Measurements from ENCODE around the gene CACNA1C. TPM values are rescaled to one million over a fixed set of nuclear protein-coding genes. Genes with fewer than 3 reads are reported as not detected.

CACNA1C gene
- total and polyA plus RNA-seq, 2 of the 4 experiments (the other 2 are of a cell fraction) = 1.6 to 2.6 TPM

GRCh38 chr12:2520722-2521246 lies 468.0 kb downstream of the CACNA1C start:
- Histone ChIP-seq H3K27me3 (ENCODE audit: control insufficient read depth, insufficient read depth, low read length) (peaks cover 2% of the 10 kb centered on the region; the same call in 1 of the 2 replicates), H2BK5ac (ENCODE audit: low read depth, low read length, poor library complexity, severe bottlenecking) (no peak overlapping the region), H3K4ac (ENCODE audit: low read depth, low read length) (no peak overlapping the region), H3K14ac (replicated peaks; ENCODE audit: low read depth, low read length) (no peak overlapping the region), H4K91ac (ENCODE audit: insufficient read depth, low read depth, low read length) (no peak overlapping the region), H4K20me1 (ENCODE audit: insufficient read depth, low read length) (0 out of 2 replicates have a peak, but pooled peaks cover 4% of the 10 kb centered on the region), H3K9ac (ENCODE audit: low read depth, low read length) (no peak overlapping the region), H2BK20ac (ENCODE audit: low read depth, low read length) (no peak overlapping the region), H2BK15ac (ENCODE audit: low read depth, low read length) (no peak overlapping the region), H3K4me1 (ENCODE audit: control insufficient read depth, insufficient read depth, low read length) (no peaks in the 10 kb centered on the region), H3K9me1 (ENCODE audit: insufficient read depth, low read length) (no peaks in the 10 kb centered on the region), H2AK9ac (replicated peaks; ENCODE audit: low read depth, low read length, poor library complexity) (no peak overlapping the region), H3K56ac (ENCODE audit: extremely low read depth, insufficient read depth, low read length) (no peak overlapping the region), H4K8ac (ENCODE audit: low read depth in 2 of 2, low read length in 2 of 2) (no peak overlapping the region), H3K27ac (ENCODE audit: insufficient read depth, low read length) (no peak overlapping the region), H3K36me3 (ENCODE audit: control insufficient read depth, insufficient read depth, low read length) (peaks cover 7% of the 10 kb centered on the region), H3K79me1 (ENCODE audit: low read depth in 1 of 2, low read length in 2 of 2) (no peaks in the 10 kb centered on the region), H3K4me2 (ENCODE audit: low read depth, low read length) (no peak overlapping the region), H2AK5ac (ENCODE audit: low read depth, low read length) (no peak overlapping the region), H2AFZ (replicated peaks; ENCODE audit: low read length, poor library complexity) (no peak overlapping the region), H3K9me3 (ENCODE audit: control insufficient read depth, insufficient read depth, low read length) (no peaks in the 10 kb centered on the region), H4K5ac (ENCODE audit: low read depth, low read length) (no peak overlapping the region), H3K18ac (ENCODE audit: low read depth, low read length) (no peak overlapping the region), H3K4me3 (ENCODE audit: insufficient read depth, low read depth, low read length) (no peak overlapping the region), H2BK120ac (ENCODE audit: low read depth, low read length) (no peak overlapping the region), H3K23ac (ENCODE audit: low read depth, low read length) (no peak overlapping the region)
- dilution Hi-C loops (cut with HindIII; ENCODE audit: low sequenced_read_pairs, unreplicated experiment) (no loop called here), intact Hi-C loops (cut with micrococcal nuclease) (no loop called here), in situ Hi-C loops (cut with MboI; ENCODE audit: low sequenced_read_pairs) (no loop called here)
- ATAC-seq (ENCODE audit: low read depth) (no peak), DNase-seq (no peak)
- ChIA-PET CTCF (no interaction called here), POLR2A (ENCODE audit: unreplicated experiment) (no interaction called here)
- no TSS peak for BruUV-seq (replicated peaks)
- TF ChIP-seq USF2 (IDR thresholded peaks at IDR 0.05; ENCODE audit: low read depth, low read length) (no peak), BHLHE40 (IDR thresholded peaks at IDR 0.05; ENCODE audit: low read depth, low read length) (no peak), CTCF (conservative IDR thresholded peaks at IDR 0.05; ENCODE audit: low read depth, low read length) (no peak), FOS (IDR thresholded peaks at IDR 0.05; ENCODE audit: low read depth, low read length) (no peak), NFE2L2 (IDR thresholded peaks at IDR 0.05; ENCODE audit: low read depth, low read length) (no peak), MAZ (IDR thresholded peaks at IDR 0.05; ENCODE audit: borderline replicate concordance, low read depth, low read length) (no peak)
- 100% methylated on average over 1 of the region's 5 CpGs; no CpG with 5 or more reads in 1 of the 2 experiments for WGBS, 2 experiments (ENCODE audit: extremely low coverage in 2 of 2, insufficient read length in 1 of 2)

Measured in IMR-90 (cell line).